GM12873 (cell line): ENCODE results near the gene PTS.

ENCODE experiments used
- CTCF ChIP-seq: IDR thresholded peaks from 2 replicates; pipeline ENCODE4 v1.5.1; 2012; ENCODE audit warnings: low read depth, mild to moderate bottlenecking, moderate library complexity, low read length, control low read depth; ENCODE audit not compliant: insufficient read depth; ENCODE audit errors: missing control alignments

The PTS gene

GRCh38 chr11:112266410-112266778, 40.2 kb downstream of the PTS start:
- TF ChIP-seq CTCF: no peak

- TF ChIP-seq CTCF: no peak
These were observed 41.0 kb downstream of the PTS start for GRCh38 chr11:112267188-112267591.

- no peak for TF ChIP-seq CTCF
These were observed 42.2 kb downstream of the PTS start for GRCh38 chr11:112268406-112268805.

GRCh38 chr11:112269139-112269538, 42.9 kb downstream of the PTS start:
- TF ChIP-seq CTCF: no peak

- TF ChIP-seq CTCF: no peak
These were observed 44.4 kb downstream of the PTS start for GRCh38 chr11:112270551-112271180.

GRCh38 chr11:112271242-112271641, 45.0 kb downstream of the PTS start:
- no peak for TF ChIP-seq CTCF

- no peak for TF ChIP-seq CTCF
These were observed 46.8 kb downstream of the PTS start for GRCh38 chr11:112273066-112273465.
